GM19023 (cell line): ENCODE measurements around the gene NEAT1.

Source experiments
- ATAC-seq: cut with Tn5 transposase; IDR thresholded peaks from one replicate; pipeline ENCODE4 v1.9.1; 2021; ENCODE audit warnings: mild to moderate bottlenecking, moderate library complexity; ENCODE audit not compliant: unreplicated experiment

NEAT1 gene

DNA sequence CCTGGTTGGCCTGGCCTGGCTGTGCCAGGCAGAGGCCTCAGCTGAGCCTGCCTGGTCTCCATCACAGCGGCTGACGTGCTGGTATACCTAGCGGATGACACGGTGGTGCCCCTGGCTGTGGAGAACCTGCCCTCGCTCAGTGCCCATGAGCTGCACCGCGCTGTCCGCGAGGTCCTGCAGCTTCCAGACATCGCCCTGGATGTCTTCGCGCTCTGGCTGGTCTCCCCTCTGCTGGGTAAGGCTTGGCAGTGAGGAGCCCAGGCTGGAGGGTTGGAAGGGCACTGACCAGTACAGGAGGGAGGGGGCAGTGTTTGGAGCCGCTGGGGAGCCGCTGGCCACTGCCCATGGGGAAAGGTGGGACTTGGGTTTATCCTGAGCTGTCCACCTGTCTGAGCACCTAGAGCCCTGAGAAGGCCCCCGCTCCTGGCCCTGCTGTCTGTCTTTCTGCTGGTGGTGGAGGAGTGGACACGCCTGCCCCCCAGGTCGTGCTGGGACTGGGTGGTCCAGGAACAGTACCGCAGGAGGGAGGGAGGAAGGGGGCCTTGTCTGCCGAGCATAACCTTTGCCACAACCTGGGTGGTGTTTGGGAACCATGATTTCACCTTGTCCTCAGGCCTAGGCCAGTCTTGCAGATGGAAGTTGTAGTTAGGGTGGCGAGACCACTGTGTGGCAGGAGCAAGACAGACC, 33.2 kb upstream of the NEAT1 start:
- no peak for ATAC-seq

GRCh38 chr11:65390099-65390941, 32.3 kb upstream of the NEAT1 start:
- no peak for ATAC-seq

- no peak for ATAC-seq
Observed at GRCh38 chr11:65390996-65391395, 31.6 kb upstream of the NEAT1 start.

DNA sequence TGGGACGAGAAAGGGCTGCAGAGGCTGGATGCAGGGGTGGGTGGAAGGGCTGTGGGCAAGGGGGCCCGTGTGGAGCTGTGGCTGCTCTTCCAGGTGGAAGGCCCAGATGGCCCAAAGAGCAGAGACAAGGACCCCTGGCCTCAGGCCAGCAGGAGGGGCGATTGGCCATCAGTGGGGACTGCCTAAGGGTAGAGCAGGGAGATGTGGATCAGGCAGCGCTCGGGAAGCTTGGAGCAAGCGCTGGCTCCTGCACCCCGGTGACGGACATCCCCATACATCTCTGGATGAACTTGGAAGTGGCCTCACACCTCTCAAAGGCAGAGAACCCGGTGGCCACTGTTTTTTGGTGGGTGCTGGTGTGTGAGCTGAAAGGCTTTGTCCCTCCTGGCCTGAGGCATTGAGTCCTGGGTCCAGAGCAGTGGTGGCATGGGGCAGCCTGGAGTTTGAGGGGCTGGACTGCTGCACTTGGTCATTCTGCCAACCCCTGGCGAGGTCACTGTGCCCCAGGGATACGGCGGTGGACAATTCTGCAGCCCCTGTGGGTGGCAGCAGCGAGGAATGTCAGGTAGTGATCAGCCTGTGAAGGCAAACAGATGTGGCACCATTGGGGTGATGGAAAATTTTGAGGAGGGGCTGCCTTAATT, 30.3 kb upstream of the NEAT1 start:
- ATAC-seq: no peak

DNA sequence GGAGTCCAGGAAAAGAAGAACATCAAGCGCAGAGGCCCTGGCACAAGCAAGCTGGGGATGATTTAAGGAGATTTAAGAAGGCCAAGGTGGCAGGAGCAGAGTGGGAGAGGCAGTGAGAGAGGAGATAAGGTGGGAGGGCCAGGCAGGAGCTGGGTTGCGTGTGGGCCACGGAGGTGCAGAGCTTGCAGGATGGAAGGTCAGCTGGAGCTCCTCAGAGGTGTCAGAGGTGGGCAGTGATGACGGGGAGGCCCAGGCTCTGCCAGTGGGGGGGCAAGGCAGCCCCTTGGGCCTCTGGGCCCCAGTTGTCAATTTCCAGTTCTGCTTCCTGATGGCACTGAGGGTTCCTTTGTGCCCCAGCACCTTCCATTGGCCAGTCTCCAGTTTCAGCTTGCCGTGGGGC, 29.7 kb upstream of the NEAT1 start:
- no peak for ATAC-seq

GRCh38 chr11:65393513-65394079, 29.0 kb upstream of the NEAT1 start:
- ATAC-seq: no peak

DNA sequence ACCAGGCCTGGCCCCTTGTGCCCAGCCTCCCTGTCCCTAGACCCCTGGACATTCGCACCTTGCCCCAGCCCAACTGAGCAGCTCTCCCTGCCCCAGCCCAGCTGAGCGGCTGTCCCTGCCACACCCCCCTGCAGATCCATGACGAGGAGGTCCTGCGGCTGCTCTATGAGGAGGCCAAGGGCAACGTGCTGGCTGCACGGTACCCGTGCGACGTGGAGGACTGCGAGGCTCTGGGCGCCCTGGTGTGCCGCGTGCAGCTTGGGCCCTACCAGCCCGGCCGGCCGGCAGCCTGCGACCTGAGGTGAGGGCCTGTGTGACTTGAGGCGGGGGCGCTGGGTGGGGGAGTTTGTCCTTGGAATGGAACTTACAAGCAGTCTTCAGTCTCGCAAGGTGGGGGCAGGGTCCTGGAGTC, 28.5 kb upstream of the NEAT1 start:
- ATAC-seq: no peak

DNA sequence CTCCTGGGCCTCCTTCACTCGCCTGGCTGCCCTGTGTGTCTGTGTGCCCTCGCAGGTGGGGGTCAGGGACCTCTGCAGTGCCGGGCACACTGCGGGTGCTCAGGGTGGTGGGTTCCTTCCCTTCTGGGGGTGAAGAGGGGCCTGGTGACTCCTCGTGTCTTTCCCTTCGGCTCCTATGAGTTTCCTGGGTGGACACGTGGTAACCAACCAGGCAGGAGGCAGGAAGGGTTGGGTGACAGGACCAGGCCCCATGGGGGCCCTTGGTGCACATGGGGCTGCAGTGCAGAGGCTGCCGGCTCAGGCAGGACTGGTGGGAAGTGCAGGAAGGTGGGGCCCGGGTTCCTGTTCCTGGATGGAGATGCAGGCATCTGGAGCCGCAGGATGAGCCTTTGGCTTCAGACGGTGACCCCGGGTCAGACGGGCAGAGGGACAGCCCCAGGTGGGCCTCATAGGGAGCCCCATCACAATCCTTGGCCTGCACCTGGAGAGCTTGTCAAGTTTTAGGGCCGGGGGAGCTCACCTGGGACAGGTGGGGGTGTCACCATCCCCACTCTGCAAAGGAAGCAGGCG, 26.6 kb upstream of the NEAT1 start:
- ATAC-seq: no peak

DNA sequence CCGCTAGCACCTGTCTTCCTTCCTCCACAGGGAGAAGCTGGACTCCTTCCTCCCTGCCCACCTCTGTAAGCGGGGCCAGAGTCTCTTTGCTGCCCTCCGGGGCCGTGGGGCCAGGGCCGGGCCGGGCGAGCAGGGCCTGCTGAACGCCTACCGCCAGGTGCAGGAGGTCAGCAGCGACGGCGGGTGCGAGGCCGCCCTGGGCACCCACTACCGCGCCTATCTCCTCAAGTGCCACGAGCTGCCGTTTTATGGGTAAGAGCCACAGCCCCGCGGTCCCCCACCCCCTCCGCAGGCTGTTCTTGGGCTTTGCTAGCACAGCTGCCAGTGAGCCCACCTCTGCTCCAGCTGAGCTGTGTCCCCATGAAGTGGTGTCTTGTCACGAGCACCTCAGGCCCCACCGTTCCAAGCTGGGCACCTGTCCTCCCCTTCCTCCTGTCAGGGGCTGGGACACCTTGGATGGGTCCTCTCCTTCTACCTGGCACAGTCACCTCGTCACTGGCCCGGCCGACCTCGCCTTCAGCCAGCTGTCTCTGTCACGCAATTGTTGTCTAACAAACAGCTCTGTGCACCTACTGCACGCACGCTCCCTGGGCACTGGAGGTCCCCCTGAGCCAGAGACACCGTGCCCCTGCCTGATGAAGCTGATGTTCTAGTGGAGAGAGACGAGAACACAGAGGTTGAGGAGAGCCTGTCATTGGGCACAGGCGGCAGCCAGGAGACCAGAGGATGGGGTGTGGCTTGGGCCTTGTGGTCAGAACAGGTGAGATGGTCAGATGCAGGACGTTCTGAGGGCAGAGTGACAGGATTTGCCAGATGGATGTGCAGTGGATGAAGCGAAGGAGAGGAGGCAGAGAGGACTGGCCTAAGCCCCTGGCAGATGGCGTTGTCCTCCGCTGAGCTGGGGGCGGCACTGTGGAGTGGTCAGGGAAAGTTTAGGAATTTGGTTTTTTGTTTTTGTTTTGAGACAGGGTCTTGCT, 25.5 kb upstream of the NEAT1 start:
- no peak for ATAC-seq

- no peak for ATAC-seq
Observed at GRCh38 chr11:65398362-65398910, 24.2 kb upstream of the NEAT1 start.

DNA sequence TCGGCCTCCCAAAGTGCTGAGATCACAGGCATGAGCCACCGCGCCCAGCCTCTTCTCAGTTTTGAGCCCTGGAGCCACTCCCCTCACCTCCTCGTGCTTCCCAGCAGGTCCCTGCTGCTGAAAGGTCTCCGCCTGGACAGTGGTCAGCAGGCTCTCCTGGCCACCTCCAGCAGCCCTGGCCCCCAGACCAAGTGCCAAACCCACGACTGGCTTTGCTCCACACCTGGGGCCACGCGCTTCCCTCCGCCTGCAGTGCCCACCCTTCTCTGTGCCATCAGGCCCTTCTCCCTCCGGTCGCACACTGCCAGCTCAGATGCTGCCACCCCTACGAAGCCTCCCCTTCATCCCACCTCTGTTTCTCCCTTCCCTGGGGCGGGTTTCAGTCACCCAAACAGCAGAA, 23.3 kb upstream of the NEAT1 start:
- ATAC-seq: no peak

DNA sequence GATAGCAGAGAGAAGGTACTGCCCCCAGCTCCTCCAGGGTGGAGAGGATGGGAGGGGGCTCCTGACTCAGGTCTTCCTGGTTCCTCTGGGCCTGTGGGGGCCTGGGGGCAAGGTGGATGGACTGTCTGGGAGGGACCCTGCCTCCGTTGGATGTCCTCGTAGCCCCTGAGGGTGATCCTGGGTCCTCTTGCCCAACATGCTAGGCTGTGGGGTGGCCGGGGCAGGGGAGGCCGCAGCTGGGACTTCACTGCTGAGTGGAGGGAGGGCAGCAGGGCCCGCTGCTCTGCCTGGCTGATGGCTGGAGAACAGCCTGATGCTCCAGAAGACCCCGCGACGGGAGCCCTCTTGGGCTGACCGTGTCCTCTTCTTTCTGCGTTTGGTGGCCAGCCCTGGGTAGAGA, 22.8 kb upstream of the NEAT1 start:
- ATAC-seq: no peak

DNA sequence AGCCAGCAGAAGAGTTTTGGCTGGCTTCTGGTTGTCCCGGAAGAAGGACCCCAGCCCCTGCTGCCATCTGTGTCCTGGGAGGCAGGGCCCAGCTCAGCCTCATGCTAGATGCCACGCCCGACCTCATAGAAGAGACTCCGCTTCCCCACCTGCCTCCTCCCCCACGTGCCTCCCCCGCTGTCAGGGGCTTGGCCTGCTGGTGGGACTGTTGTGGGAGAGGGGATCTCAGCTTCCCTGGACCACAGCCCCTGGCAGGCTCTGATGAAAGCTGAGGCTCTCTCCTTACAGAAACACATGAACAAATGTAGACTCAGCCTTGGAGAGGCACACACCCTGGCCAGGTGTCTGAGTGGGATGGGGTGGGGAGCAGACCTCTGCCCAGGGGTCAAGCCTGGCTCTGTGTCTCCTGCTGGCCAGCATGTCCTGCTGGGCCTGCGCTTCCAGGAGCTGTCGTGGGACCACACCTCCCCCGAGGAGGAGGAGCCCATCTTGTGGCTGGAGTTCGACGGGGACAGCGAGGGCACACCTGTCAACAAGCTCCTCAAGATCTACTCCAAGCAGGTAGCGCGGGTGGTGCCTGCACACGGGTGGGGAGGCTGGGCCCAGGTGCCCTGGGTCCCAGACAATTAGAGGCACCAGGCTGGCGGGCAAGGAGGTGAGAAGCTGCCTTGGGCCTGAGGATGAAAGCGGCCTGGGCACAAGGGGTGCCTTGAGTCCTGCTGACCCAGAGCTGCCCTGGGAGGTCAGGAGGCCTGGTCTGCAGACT, 22.1 kb upstream of the NEAT1 start:
- no peak for ATAC-seq

DNA sequence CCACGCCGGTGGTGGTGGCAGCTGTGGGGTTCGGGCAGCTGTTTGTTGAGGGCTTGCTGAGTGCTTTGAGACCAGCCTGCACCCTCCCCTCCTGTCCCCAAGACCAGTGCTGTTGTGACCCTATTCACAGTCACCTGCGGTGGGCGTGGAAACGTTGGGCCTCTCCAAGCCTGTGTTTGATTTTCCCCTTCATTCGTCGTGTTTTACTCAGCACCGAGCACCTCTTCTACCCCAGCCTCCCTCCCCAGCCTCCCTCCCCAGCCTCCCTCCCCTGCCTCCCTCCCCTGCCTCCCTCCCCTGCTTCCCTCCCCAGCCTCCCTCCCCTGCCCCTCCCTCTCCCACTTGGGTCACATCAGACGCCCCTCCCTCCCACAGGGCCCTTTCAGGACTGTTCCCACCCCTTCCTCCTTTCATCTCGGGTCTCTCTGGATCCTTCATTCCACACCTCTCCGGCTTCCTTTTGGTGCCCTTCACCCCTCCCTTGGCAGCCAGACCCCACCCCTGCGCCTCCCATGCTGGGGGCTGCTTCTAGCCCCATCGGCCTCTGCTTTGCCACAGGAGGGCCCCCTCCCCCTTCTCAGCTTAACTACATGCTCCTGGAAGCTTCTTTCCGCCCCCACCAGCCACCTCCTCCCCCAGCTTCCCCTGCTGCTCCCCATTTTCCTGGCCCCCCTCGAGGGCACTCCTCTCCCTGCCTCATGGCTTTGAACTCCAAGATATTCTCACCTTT, 21.4 kb upstream of the NEAT1 start:
- ATAC-seq: no peak

DNA sequence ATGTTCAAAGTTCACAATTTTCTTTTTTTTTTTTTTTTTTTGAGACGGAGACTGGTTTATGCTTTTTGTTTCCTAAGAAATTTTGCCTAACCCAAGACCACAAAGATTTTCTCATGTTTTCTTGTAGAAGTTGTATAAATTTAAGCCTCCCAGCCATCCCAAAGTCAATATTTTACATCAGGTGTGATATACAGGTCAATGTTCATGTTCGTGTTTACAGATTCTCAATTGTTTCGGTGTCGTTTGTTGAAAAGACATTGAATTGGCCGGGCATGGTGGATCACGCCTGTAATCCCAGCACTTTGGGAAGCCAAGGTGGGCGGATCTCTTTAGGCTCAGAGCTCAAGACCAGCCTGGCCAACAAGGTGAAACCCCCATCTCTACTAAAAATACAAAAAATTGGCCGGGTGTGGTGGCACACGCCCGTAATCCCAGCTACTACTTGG, 20.8 kb upstream of the NEAT1 start:
- ATAC-seq: no peak

DNA sequence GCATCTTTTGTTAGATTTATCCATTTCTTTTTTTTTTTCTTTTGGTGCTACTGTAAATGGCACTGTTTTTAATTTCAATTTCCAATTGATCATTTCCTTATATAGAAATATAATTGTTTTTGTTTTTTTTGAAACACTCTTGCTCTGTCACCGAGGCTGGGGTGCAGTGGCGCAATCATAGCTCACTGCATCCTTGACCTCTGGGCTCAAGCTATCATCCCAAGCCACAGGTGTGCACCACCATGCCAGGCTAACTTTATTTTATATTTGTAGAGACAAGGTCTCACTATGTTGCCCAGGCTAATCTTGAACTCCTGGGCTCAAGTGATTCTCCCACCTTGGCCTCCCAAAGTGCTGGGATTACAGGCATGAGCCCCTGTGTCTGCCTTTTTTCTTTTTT, 19.8 kb upstream of the NEAT1 start:
- no peak for ATAC-seq

- ATAC-seq: no peak
Observed at GRCh38 chr11:65403607-65404121, 18.9 kb upstream of the NEAT1 start.

- ATAC-seq: no peak
Observed at GRCh38 chr11:65404210-65404609, 18.4 kb upstream of the NEAT1 start.
